Mesendoderm (in vitro differentiated cells): ENCODE measurements around the gene MAMDC4.

Experiments
- DNase-seq: peaks from one replicate; pipeline ENCODE4 v3.0.0; 2013
- H2AK5ac ChIP-seq: 2 replicates; pipeline ENCODE4 v1.6.1; 2013; ENCODE audit warnings: low read length, inconsistent platforms
- H2BK120ac ChIP-seq: 2 replicates; pipeline ENCODE4 v1.6.1; 2013; ENCODE audit warnings: low read depth, mild to moderate bottlenecking, low read length, moderate library complexity, mixed read lengths
- H2BK15ac ChIP-seq: replicated peaks from 2 replicates; pipeline ENCODE4 v1.6.1; 2013; ENCODE audit warnings: low read depth, mild to moderate bottlenecking, moderate library complexity
- H2BK5ac ChIP-seq: 2 replicates; pipeline ENCODE4 v1.6.1; 2013; ENCODE audit warnings: low read length, inconsistent platforms
- H3K18ac ChIP-seq: 2 replicates; pipeline ENCODE4 v1.6.1; 2013; ENCODE audit warnings: mild to moderate bottlenecking, low read length, mixed read lengths
- H3K23ac ChIP-seq: one replicate; pipeline ENCODE4 v1.6.1; 2013; ENCODE audit warnings: low read length
- H3K27ac ChIP-seq: 2 replicates; pipeline ENCODE4 v1.5.1; 2013; ENCODE audit warnings: low read depth, mild to moderate bottlenecking, inconsistent platforms, low read length, moderate library complexity
- H3K27me3 ChIP-seq: 2 replicates; pipeline ENCODE4 v1.6.1; 2013; ENCODE audit warnings: low read length, control low read depth, mild to moderate bottlenecking, inconsistent platforms; ENCODE audit not compliant: insufficient read depth, poor library complexity
- H3K36me3 ChIP-seq: 2 replicates; pipeline ENCODE4 v1.6.1; 2013; ENCODE audit warnings: low read length, inconsistent platforms; ENCODE audit not compliant: control insufficient read depth, insufficient read depth
- H3K4ac ChIP-seq: one replicate; pipeline ENCODE4 v1.6.1; 2013; ENCODE audit warnings: low read depth, mild to moderate bottlenecking, low read length, moderate library complexity
- H3K4me1 ChIP-seq: 2 replicates; pipeline ENCODE4 v1.6.1; 2013; ENCODE audit warnings: low read depth, low read length, inconsistent platforms; ENCODE audit not compliant: control insufficient read depth
- H3K4me2 ChIP-seq: 2 replicates; pipeline ENCODE4 v1.6.1; 2013; ENCODE audit warnings: low read length
- H3K4me3 ChIP-seq: 2 replicates; pipeline ENCODE4 v1.5.1; 2013; ENCODE audit warnings: mild to moderate bottlenecking, low read length
- H3K56ac ChIP-seq: one replicate; pipeline ENCODE4 v1.6.1; 2013; ENCODE audit warnings: low read length
- H3K79me1 ChIP-seq: 2 replicates; pipeline ENCODE4 v1.6.1; 2013; ENCODE audit warnings: low read length, inconsistent platforms
- H3K79me2 ChIP-seq: 2 replicates; pipeline ENCODE4 v1.6.1; 2013; ENCODE audit warnings: mild to moderate bottlenecking, low read length; ENCODE audit not compliant: control insufficient read depth, insufficient read depth
- H3K9ac ChIP-seq: 2 replicates; pipeline ENCODE4 v1.6.1; 2013; ENCODE audit warnings: low read length, inconsistent platforms
- H4K5ac ChIP-seq: one replicate; pipeline ENCODE4 v1.6.1; 2013; ENCODE audit warnings: low read length
- H4K8ac ChIP-seq: one replicate; pipeline ENCODE4 v1.6.1; 2013; ENCODE audit warnings: low read depth, mild to moderate bottlenecking, control low read depth, low read length, moderate library complexity
- WGBS: extraction: QIAGEN DNeasy Blood & Tissue Kit; methylation state at CpG from one replicate; pipeline ENCODE4 v1.1.7; 2013; ENCODE audit warnings: low lambda C conversion rate, missing lambda C conversion rate; ENCODE audit not compliant: insufficient coverage; ENCODE audit errors: extremely low coverage; 5-methylcytosine and 5-hydroxymethylcytosine counted together

Gene MAMDC4

DNA sequence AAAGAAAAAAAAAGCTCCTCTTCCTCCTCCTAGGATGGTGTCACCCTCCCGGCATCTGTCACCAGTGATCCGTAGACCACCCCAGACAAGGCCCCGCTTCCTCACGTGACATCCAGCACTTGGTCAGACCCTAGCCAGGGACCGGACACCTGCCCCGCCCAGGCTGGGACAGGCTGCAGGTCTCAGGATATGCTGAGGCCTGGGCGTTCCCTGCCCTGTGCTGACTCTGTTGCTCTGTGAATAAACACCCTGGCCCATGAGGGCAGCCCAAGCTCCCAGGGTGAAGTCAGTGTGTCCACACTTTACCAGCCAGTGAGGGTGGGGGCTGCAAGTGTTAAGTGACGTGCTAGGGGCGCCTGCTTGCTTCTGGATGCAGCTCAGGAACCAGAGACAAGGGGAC is 8.4 kb downstream of the MAMDC4 start:
- Histone ChIP-seq H2AK5ac (no peak overlapping the region), H3K36me3 (peaks cover 8% of the 10 kb centered on the region)

GRCh38 chr9:136860933-136861873 is 9.1 kb downstream of the MAMDC4 start:
- no peak overlapping the region for H3K9ac ChIP-seq
- H2BK15ac ChIP-seq: no peak overlapping the region
- no CpG with 5 or more reads among the region's 22 CpGs for WGBS
- H3K4ac ChIP-seq: no peak overlapping the region
- no peak overlapping the region for H3K18ac ChIP-seq
- H3K27ac ChIP-seq: no peak overlapping the region
- no peak overlapping the region for H3K56ac ChIP-seq
- no peak for DNase-seq
- H2AK5ac ChIP-seq: no peak overlapping the region
- H4K5ac ChIP-seq: no peak overlapping the region
- no peak overlapping the region for H3K23ac ChIP-seq
- H2BK5ac ChIP-seq: no peak overlapping the region
- H4K8ac ChIP-seq: no peak overlapping the region
- peaks cover 14% of the 10 kb centered on the region for H3K79me1 ChIP-seq
- no peak overlapping the region for H3K4me2 ChIP-seq
- H3K4me1 ChIP-seq: peaks cover 4% of the 10 kb centered on the region
- peaks cover 8% of the 10 kb centered on the region for H3K36me3 ChIP-seq
- peaks cover 10% of the 10 kb centered on the region for H3K79me2 ChIP-seq
- no peak overlapping the region for H2BK120ac ChIP-seq
- no peaks in the 10 kb centered on the region for H3K27me3 ChIP-seq
- no peak overlapping the region for H3K4me3 ChIP-seq

More for the DNA sequence above, 8.4 kb downstream of the MAMDC4 start:
- Histone ChIP-seq H3K23ac (no peak overlapping the region), H3K27ac (no peak overlapping the region), H3K18ac (no peak overlapping the region), H3K4ac (no peak overlapping the region), H4K5ac (no peak overlapping the region), H2BK120ac (no peak overlapping the region), H2BK15ac (no peak overlapping the region), H3K56ac (no peak overlapping the region), H3K9ac (no peak overlapping the region), H3K79me1 (peaks cover 14% of the 10 kb centered on the region), H3K27me3 (no peaks in the 10 kb centered on the region), H3K79me2 (peaks cover 8% of the 10 kb centered on the region), H3K4me1 (peaks cover 4% of the 10 kb centered on the region), H2BK5ac (no peak overlapping the region), H4K8ac (no peak overlapping the region), H3K4me3 (no peak overlapping the region), H3K4me2 (no peak overlapping the region)
- WGBS: no CpG with 5 or more reads among the region's 9 CpGs
- DNase-seq: no peak

- no peak for DNase-seq
- H2BK120ac ChIP-seq: no peak overlapping the region
- no peak overlapping the region for H3K4me3 ChIP-seq
- H4K5ac ChIP-seq: no peak overlapping the region
- no peak overlapping the region for H2BK15ac ChIP-seq
- H3K4me1 ChIP-seq: peaks cover 4% of the 10 kb centered on the region
- H3K27ac ChIP-seq: no peak overlapping the region
- H4K8ac ChIP-seq: no peak overlapping the region
- H2BK5ac ChIP-seq: no peak overlapping the region
- no peak overlapping the region for H3K23ac ChIP-seq
- no peak overlapping the region for H2AK5ac ChIP-seq
- no peak overlapping the region for H3K4ac ChIP-seq
- no peaks in the 10 kb centered on the region for H3K27me3 ChIP-seq
- peaks cover 8% of the 10 kb centered on the region for H3K36me3 ChIP-seq
- peaks cover 10% of the 10 kb centered on the region for H3K79me2 ChIP-seq
- peaks cover 14% of the 10 kb centered on the region for H3K79me1 ChIP-seq
- WGBS: no CpG with 5 or more reads among the region's 26 CpGs
- no peak overlapping the region for H3K56ac ChIP-seq
- no peak overlapping the region for H3K9ac ChIP-seq
- H3K18ac ChIP-seq: no peak overlapping the region
- no peak overlapping the region for H3K4me2 ChIP-seq
These were observed 9.8 kb downstream of the MAMDC4 start for GRCh38 chr9:136861874-136862457.

DNA sequence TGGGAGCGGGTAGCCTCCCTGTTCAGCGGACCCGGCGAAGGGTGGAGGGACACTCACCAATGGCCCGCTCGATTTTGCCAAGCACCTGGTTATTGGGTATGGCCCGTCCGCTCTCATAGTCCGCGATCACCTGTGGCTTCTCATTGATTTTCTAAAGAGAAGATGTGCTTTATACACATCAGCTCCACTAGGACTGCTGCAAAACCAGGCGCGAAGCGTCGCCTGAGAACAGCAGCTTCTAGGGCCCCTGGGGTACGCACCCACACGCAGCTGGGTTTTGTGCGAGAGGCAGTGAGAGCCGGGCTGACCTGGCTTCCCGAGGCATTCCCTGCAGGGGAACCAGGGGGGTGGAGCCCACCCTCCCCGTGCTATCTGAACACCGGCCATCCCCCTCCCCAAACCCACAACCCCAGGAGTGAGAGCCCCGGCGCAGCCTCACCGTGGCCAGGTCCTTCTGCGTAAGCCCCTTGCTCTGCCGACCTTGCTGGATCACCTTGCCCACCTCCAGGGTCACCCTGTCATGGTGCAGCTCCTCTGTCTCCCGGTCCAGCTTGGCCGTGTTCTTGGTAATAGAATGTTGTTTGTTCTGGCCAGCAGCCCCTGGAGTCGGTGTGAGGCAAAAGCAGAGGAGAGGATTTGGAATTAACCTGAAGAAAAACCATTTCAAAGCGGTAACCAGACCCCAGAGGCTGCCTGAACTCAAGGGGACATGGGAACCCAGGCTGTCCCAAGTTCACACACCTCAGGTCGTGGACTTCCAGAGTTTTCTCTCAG is 10.9 kb downstream of the MAMDC4 start:
- Histone ChIP-seq H3K4me1 (peaks cover 4% of the 10 kb centered on the region), H3K79me2 (peaks cover 10% of the 10 kb centered on the region), H4K5ac (no peak overlapping the region), H3K23ac (no peak overlapping the region), H2BK15ac (no peak overlapping the region), H2BK5ac (no peak overlapping the region), H3K9ac (no peak overlapping the region), H3K4me3 (no peak overlapping the region), H3K4ac (no peak overlapping the region), H3K56ac (no peak overlapping the region), H2AK5ac (no peak overlapping the region), H3K27ac (no peak overlapping the region), H2BK120ac (no peak overlapping the region), H4K8ac (no peak overlapping the region), H3K4me2 (no peak overlapping the region), H3K79me1 (peaks cover 14% of the 10 kb centered on the region), H3K27me3 (no peaks in the 10 kb centered on the region), H3K36me3 (peaks cover 8% of the 10 kb centered on the region), H3K18ac (no peak overlapping the region)
- DNase-seq: no peak
- no CpG with 5 or more reads among the region's 31 CpGs for WGBS

DNA sequence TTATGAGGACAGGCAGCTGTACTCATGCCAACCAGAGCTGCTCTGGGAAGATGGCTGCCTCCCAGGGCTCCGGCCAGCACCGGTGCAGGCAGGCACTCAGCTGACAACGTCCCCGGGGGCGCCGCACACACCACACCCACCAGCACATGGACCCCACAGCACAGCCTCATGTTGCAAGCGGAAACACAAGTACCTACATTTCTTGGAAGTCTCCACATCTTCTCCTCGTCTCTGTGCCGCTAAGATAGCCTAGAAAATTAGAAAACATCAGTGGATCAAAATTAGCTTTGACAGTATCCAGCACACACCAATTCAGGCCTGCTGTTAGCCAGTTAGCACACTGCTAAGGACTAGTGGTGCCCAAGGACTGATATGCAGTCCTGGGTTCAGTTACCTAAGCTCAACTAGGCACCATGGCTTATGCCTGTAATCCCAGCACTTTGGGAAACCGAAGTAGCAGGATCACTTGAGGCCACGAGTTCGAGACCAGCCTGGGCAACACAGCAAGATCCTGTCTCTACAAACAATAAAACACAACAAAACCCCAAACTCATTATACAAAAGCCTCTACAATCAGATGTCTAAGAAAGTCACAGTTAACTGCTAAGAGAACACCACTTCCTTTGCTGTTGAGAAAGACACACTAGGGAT is 11.6 kb downstream of the MAMDC4 start:
- H2BK15ac ChIP-seq: no peak overlapping the region
- H3K79me1 ChIP-seq: peaks cover 14% of the 10 kb centered on the region
- H2BK120ac ChIP-seq: no peak overlapping the region
- no peak overlapping the region for H3K4me3 ChIP-seq
- H3K79me2 ChIP-seq: peaks cover 10% of the 10 kb centered on the region
- H3K4me1 ChIP-seq: peaks cover 4% of the 10 kb centered on the region
- H2BK5ac ChIP-seq: no peak overlapping the region
- H3K23ac ChIP-seq: no peak overlapping the region
- no CpG with 5 or more reads among the region's 12 CpGs for WGBS
- no peaks in the 10 kb centered on the region for H3K27me3 ChIP-seq
- H2AK5ac ChIP-seq: no peak overlapping the region
- no peak overlapping the region for H4K8ac ChIP-seq
- H3K36me3 ChIP-seq: peaks cover 8% of the 10 kb centered on the region
- H3K4ac ChIP-seq: no peak overlapping the region
- H3K27ac ChIP-seq: no peak overlapping the region
- no peak overlapping the region for H3K18ac ChIP-seq
- H3K4me2 ChIP-seq: no peak overlapping the region
- H4K5ac ChIP-seq: no peak overlapping the region
- no peak overlapping the region for H3K9ac ChIP-seq
- no peak for DNase-seq
- no peak overlapping the region for H3K56ac ChIP-seq
